HG03139 (cell line): ENCODE data around the gene ZCCHC3.
A peak's percentile ranks its signal among the peaks of the same experiment; 100 is the strongest.
"Not testable (repeated sequence)": the region's sequence is repeated elsewhere in the genome, so short reads cannot be mapped to it uniquely, and the experiment has no call there.

Experiments
- ATAC-seq: cut with Tn5 transposase; IDR thresholded peaks from one replicate; pipeline ENCODE4 v1.9.1; 2021; ENCODE audit not compliant: unreplicated experiment

The ZCCHC3 gene

DNA sequence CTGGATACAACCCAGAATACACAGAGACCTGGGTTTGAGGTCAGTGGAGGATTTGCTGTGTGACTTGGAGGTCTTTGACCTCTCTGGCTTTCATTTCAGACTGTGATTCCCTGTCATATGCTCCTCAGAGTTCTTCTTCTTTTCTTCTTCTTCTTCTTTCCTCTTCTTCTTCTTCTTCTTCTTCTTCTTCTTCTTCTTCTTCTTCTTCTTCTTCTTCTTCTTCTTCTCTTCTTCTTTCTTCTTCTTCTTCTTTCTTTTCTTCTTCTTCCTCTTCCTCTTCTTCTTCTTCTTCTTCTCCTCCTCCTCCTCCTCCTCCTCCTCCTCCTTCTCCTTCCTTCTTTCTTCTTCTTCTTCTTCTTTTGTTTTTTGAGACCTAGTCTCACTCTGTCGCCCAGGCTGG, 38.7 kb downstream of the ZCCHC3 start:
- not testable (repeated sequence) for ATAC-seq

DNA sequence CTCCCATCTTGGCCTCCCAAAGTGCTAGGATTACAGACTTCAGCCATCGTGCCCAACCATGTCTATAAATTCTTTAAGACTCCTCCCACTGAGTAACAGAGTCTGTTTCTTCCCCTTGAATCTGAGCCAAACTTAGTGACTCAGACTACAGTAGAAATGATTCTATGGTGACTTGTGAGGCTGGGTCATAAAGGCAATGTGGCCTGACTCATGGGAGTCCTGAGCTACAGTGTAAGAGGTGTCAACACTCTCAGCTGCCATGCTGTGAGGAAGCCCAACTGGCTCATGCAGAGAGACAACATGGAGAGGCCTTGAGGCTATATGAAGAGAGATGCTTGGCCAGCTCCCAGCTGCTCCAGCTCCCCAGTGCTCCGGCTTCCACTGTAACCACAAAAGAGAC, 44.3 kb downstream of the ZCCHC3 start:
- no peak for ATAC-seq

DNA sequence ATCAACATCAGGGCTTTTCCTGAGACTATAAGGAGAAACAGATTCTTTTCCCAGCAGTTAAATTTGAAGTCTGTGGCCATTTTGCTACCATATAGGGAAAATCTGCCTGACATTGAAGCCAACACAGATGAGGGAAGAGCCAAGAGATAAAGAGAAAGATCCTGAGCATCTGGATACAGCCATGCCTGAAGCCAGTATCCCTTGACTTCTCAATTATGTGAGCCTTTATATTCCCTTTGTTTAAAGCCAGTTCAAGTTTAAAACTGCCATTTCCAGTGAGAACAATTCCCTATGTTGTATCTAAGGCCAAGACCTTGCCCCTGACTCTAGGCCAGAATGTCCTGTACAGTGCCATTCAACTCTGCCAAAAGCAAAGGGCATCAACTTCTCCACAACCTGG, 45.7 kb downstream of the ZCCHC3 start:
- ATAC-seq, result no peak

- ATAC-seq, result no peak
These were observed 48.8 kb downstream of the ZCCHC3 start for GRCh38 chr20:346033-346639.

DNA sequence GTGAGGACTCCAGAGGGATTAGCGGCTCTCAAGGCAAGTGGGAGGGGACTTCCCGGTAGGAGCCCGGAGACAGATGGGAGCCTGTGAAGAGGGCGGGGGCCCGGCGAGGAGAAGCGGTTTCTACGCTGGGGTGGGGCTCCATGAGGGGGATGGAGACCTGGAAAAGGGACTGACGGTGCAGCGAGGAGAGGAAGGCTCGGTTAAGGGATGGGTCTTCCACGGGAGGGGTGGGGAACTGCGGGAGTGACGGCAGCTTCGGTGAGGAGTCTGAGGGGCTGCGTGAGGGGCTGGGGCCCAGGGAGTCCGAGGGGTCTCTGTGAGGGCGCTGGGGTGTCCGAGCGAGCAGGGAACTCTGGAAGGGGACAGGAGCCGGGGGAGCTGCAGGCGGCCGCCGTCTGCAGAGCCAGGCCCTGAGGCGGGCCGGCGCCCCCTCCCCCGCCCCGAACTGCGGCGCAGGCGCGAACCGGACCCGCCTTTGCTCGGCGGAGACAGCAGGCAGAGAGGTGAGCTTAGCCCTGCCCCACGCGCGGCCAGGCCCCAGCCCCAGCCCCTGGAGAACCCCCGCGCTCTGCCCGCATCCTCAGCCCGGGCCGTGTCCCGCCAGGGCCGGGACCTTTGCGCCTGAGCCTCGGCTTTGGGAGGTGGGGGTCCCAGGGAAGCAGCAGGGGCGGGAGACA, 49.4 kb downstream of the ZCCHC3 start, which contains the start of gene NRSN2:
TSS of gene NRSN2 (plus strand) at position 472 of the 677 bp plus-strand sequence. CDS start 2,533 bp downstream, outside the sequence.
- ATAC-seq, result no peak

DNA sequence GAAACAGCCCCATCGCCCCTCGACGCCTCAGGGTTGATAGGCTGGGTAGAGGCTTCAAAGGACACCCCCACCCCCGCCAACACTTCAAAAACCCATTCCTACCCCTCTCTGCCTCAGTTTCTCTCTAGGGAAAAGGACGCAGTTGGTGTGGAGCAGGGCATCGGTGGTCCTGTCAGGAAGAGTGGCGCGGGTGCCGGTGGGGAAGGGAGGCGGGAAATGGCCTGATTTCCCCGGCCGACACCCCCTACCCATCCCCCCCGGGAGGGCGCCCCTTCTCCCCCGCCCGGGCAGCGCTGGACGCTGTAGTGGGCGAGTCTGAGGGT, 49.9 kb downstream of the ZCCHC3 start:
- peak; percentile 4 for ATAC-seq

GRCh38 chr20:347640-348484, 50.5 kb downstream of the ZCCHC3 start:
- ATAC-seq, result peak; percentile 64

DNA sequence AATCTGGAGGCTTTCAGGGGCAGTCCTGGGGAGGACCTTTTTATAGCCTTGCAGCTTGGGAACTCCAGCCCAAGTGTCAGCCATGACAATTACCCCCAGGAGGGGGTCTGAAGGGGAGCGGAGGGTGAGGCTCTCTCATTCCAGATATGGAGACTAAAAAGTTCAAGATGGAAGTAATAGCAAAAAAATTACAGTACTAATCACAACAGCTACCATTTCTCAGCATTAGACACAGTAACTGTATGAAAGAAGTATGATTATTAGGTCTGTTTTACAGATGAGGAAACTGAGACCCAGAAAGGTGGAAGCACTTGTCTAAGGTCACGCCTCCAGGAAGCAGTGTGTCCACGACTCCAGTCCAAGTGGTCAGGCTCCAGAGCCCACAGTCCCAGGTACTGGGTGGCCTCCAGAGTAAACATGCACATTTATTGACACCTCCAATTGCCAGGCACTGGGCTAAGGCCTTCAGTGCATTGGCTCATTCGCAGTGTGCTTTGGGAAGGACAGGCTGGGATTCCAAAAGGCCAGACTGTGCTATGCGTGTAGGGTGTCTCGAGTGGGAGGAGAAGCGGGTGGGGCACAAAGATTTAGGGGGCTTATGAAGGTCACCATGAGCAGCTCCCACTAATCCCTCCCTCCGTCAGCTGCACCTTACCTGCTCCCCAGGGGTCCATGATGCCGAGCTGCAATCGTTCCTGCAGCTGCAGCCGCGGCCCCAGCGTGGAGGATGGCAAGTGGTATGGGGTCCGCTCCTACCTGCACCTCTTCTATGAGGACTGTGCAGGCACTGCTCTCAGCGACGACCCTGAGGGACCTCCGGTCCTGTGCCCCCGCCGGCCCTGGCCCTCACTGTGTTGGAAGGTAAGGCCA, 51.8 kb downstream of the ZCCHC3 start:
- ATAC-seq, result no peak
